ENCODE data around the gene ARHGEF3.

The ARHGEF3 gene

GRCh38 chr3:56810577-56811545, 9.1 kb upstream of the ARHGEF3 start:
- no peaks in the 10 kb centered on the region for H3K36me3 ChIP-seq (ENCODE audit: control insufficient read depth in 2 of 2, insufficient read depth in 2 of 2, low read length in 2 of 2)
- H3K4me3 ChIP-seq (ENCODE audit: low read length in 2 of 2), result no peak overlapping the region
- no peaks in the 10 kb centered on the region for H3K27me3 ChIP-seq (ENCODE audit: control insufficient read depth in 2 of 2, insufficient read depth in 2 of 2, low read length in 2 of 2)
- H3K9me3 ChIP-seq (ENCODE audit: control insufficient read depth in 2 of 2, low read length in 2 of 2), result no peaks in the 10 kb centered on the region
- no peaks in the 10 kb centered on the region for H3K4me1 ChIP-seq (ENCODE audit: control insufficient read depth in 2 of 2, insufficient read depth in 2 of 2, low read length in 2 of 2)
- no peak overlapping the region for H3K27ac ChIP-seq (ENCODE audit: low read depth in 2 of 2, low read length in 2 of 2)
- no peak overlapping the region for H3K9ac ChIP-seq (ENCODE audit: low read depth in 1 of 2, low read length in 2 of 2)

DNA sequence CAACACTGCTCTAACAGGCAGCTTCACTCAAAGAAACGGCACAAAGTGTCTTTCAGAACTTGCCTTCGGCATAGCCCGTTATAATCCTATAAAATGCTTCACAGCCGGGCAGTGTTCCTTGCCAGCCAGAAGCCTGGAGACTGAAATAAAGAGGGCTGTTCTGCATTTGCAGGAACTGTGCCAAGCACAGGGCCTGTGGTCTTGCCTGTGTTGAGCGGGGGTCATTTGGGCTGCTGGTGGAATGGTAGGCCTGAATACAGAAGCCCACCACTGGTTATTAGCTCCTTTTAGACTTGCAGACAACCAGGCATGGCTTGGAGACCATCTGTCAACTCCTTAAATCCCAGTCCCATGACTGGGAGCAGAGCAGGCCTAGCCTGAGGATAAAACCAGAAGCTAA, 4.7 kb upstream of the ARHGEF3 start:
- H3K9ac ChIP-seq (ENCODE audit: low read depth in 1 of 2, low read length in 2 of 2), result no peak overlapping the region
- no peak overlapping the region for H3K27ac ChIP-seq (ENCODE audit: low read depth in 2 of 2, low read length in 2 of 2)

DNA sequence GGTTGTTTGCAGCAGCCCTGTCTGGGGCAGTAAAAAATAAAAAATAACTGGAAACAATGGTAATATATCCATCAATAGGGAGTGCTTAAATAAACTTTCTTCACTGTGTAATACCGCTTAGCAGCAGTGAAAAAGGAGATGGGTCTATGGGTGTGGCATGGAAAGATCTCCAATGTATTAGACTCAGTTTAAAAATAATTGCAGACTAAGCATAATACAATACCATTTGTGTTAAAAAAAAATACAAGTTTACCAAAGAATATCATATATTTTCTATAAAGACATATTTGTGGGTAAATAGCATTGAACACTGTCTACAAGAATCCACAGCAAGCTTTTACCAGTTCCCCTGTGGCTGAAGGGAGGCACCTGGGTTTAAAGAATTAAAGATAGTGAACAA, 1.0 kb upstream of the ARHGEF3 start:
- no peak overlapping the region for H3K9ac ChIP-seq (ENCODE audit: low read depth in 1 of 2, low read length in 2 of 2)
- no peak overlapping the region for H3K27ac ChIP-seq (ENCODE audit: low read depth in 2 of 2, low read length in 2 of 2)
- H3K9me3 ChIP-seq (ENCODE audit: control insufficient read depth in 2 of 2, low read length in 2 of 2), result no peaks in the 10 kb centered on the region
- no peaks in the 10 kb centered on the region for H3K27me3 ChIP-seq (ENCODE audit: control insufficient read depth in 2 of 2, insufficient read depth in 2 of 2, low read length in 2 of 2)
- H3K4me1 ChIP-seq (ENCODE audit: control insufficient read depth in 2 of 2, insufficient read depth in 2 of 2, low read length in 2 of 2), result peaks cover 13 to 25% of the 10 kb centered on the region in 2 donors
- H3K4me3 ChIP-seq (ENCODE audit: low read length in 2 of 2), result no peak overlapping the region
- H3K36me3 ChIP-seq (ENCODE audit: control insufficient read depth in 2 of 2, insufficient read depth in 2 of 2, low read length in 2 of 2), result no peaks in the 10 kb centered on the region

More for the DNA sequence above, 4.7 kb upstream of the ARHGEF3 start:
- no peaks in the 10 kb centered on the region for H3K27me3 ChIP-seq (ENCODE audit: control insufficient read depth in 2 of 2, insufficient read depth in 2 of 2, low read length in 2 of 2)
- H3K4me1 ChIP-seq (ENCODE audit: control insufficient read depth in 2 of 2, insufficient read depth in 2 of 2, low read length in 2 of 2), result peaks cover 4 to 8% of the 10 kb centered on the region in 2 donors
- H3K36me3 ChIP-seq (ENCODE audit: control insufficient read depth in 2 of 2, insufficient read depth in 2 of 2, low read length in 2 of 2), result no peaks in the 10 kb centered on the region
- no peaks in the 10 kb centered on the region for H3K9me3 ChIP-seq (ENCODE audit: control insufficient read depth in 2 of 2, low read length in 2 of 2)
- H3K4me3 ChIP-seq (ENCODE audit: low read length in 2 of 2), result no peak overlapping the region

- Histone ChIP-seq H3K27ac (ENCODE audit: low read depth in 2 of 2, low read length in 2 of 2) (no peak overlapping the region), H3K4me3 (ENCODE audit: low read length in 2 of 2) (peak overlapping the region; percentile 94 to 98)
Observed at GRCh38 chr3:56802378-56802745, 613 bp upstream of the ARHGEF3 start.

DNA sequence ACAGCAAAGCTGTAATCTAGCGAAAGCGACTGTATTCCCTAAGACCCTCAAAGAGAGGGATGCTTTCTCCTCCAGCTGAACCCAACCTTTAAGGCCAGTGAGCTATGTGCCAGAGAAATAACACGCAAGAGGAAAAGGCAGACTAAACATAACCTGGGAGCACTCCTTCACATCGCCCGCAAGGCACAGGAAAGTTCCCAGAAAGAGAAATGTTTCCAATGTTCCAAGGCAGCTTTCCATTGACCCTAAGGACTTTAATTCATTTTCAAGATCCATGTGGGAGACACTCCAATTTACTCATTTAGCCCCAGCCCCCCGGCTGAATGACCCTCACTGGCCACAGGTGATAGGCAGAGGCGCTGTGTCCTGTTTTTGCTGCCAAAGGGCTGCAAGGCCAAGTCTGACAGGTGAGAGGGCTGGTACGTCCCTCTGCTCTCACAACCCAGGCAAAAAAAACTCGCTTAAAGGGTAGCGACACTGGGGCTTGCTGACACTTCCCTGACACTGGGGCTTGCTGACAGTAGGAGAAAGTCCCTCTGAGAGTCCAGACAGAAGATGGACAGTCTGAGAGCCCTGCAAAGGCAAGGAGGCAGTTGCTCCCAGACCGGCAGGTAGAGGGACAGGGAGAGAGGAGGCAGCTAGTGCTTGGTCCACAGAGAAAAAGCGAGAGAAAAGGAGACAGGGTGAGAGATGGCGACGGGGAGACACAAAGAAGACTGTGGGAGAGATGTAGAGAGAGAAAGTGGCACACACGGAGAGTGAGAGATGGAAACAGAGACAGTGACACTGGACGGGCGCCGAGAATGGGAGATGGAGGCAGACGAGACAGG, 702 bp downstream of the ARHGEF3 start:
- Histone ChIP-seq H3K9me3 (ENCODE audit: control insufficient read depth in 2 of 2, low read length in 2 of 2) (no peaks in the 10 kb centered on the region), H3K4me3 (ENCODE audit: low read length in 2 of 2) (peak overlapping the region; percentile 94 to 98), H3K36me3 (ENCODE audit: control insufficient read depth in 2 of 2, insufficient read depth in 2 of 2, low read length in 2 of 2) (no peaks in the 10 kb centered on the region), H3K9ac (ENCODE audit: low read depth in 1 of 2, low read length in 2 of 2) (peak overlapping the region; percentile 57 to 82), H3K27ac (ENCODE audit: low read depth in 2 of 2, low read length in 2 of 2) (peak overlapping the region; percentile 52 to 77), H3K27me3 (ENCODE audit: control insufficient read depth in 2 of 2, insufficient read depth in 2 of 2, low read length in 2 of 2) (no peaks in the 10 kb centered on the region), H3K4me1 (ENCODE audit: control insufficient read depth in 2 of 2, insufficient read depth in 2 of 2, low read length in 2 of 2) (peaks cover 13 to 31% of the 10 kb centered on the region in 2 donors)

More at GRCh38 chr3:56802378-56802745, 613 bp upstream of the ARHGEF3 start:
- Histone ChIP-seq H3K27me3 (ENCODE audit: control insufficient read depth in 2 of 2, insufficient read depth in 2 of 2, low read length in 2 of 2) (no peaks in the 10 kb centered on the region), H3K4me1 (ENCODE audit: control insufficient read depth in 2 of 2, insufficient read depth in 2 of 2, low read length in 2 of 2) (peaks cover 13 to 25% of the 10 kb centered on the region in 2 donors), H3K9me3 (ENCODE audit: control insufficient read depth in 2 of 2, low read length in 2 of 2) (no peaks in the 10 kb centered on the region), H3K36me3 (ENCODE audit: control insufficient read depth in 2 of 2, insufficient read depth in 2 of 2, low read length in 2 of 2) (no peaks in the 10 kb centered on the region), H3K9ac (ENCODE audit: low read depth in 1 of 2, low read length in 2 of 2) (peak overlapping the region in 1 of 2 donors; percentile 64)

DNA sequence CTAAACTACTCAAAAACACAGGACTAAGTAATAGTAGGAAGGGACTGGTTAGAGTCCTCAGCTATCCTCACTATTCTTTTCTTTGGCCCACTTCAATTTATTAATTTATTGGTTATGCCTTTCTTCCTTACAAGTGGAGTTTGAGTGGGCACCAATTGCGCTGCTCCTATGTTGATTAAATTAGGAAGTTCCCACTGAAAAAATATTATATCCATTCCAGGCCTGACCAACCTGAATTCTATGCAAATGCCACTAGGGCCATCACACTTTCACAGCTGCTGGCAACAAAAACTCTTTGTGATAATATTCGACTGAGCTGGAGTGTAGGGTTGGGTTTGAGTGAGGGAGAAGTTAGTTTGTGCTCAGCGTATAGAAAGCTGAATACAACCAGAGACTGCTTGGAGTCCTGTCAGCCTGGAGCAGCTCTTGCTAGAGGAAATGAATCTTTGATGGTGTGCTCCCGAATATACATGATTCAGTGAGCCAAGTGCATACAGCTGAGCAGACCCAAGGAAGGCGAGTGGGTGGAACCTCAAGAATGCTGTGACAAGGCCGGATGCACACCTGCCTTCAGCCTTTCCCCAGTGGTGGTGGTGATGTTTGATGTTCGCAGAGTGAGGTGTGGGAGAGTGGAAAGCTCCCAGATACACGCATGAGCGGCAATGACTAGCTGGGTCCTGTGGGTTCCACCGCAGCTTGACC, 1.5 kb downstream of the ARHGEF3 start:
- peaks cover 18 to 36% of the 10 kb centered on the region in 2 donors for H3K4me1 ChIP-seq (ENCODE audit: control insufficient read depth in 2 of 2, insufficient read depth in 2 of 2, low read length in 2 of 2)
- no peaks in the 10 kb centered on the region for H3K36me3 ChIP-seq (ENCODE audit: control insufficient read depth in 2 of 2, insufficient read depth in 2 of 2, low read length in 2 of 2)
- H3K4me3 ChIP-seq (ENCODE audit: low read length in 2 of 2), result peak overlapping the region; percentile 94 to 98
- H3K27me3 ChIP-seq (ENCODE audit: control insufficient read depth in 2 of 2, insufficient read depth in 2 of 2, low read length in 2 of 2), result no peaks in the 10 kb centered on the region
- no peaks in the 10 kb centered on the region for H3K9me3 ChIP-seq (ENCODE audit: control insufficient read depth in 2 of 2, low read length in 2 of 2)
- H3K9ac ChIP-seq (ENCODE audit: low read depth in 1 of 2, low read length in 2 of 2), result peak overlapping the region in 1 of 2 donors; percentile 82
- H3K27ac ChIP-seq (ENCODE audit: low read depth in 2 of 2, low read length in 2 of 2), result peak overlapping the region; percentile 52 to 77

GRCh38 chr3:56799251-56799882, 2.4 kb downstream of the ARHGEF3 start:
- H3K9me3 ChIP-seq (ENCODE audit: control insufficient read depth in 2 of 2, low read length in 2 of 2), result no peaks in the 10 kb centered on the region
- H3K27ac ChIP-seq (ENCODE audit: low read depth in 2 of 2, low read length in 2 of 2), result peak overlapping the region in 1 of 2 donors; percentile 46
- H3K9ac ChIP-seq (ENCODE audit: low read depth in 1 of 2, low read length in 2 of 2), result peak overlapping the region; percentile 15 to 70
- H3K36me3 ChIP-seq (ENCODE audit: control insufficient read depth in 2 of 2, insufficient read depth in 2 of 2, low read length in 2 of 2), result no peaks in the 10 kb centered on the region
- no peaks in the 10 kb centered on the region for H3K27me3 ChIP-seq (ENCODE audit: control insufficient read depth in 2 of 2, insufficient read depth in 2 of 2, low read length in 2 of 2)
- peak overlapping the region; percentile 26 to 94 for H3K4me3 ChIP-seq (ENCODE audit: low read length in 2 of 2)
- H3K4me1 ChIP-seq (ENCODE audit: control insufficient read depth in 2 of 2, insufficient read depth in 2 of 2, low read length in 2 of 2), result peaks cover 21 to 40% of the 10 kb centered on the region in 2 donors

DNA sequence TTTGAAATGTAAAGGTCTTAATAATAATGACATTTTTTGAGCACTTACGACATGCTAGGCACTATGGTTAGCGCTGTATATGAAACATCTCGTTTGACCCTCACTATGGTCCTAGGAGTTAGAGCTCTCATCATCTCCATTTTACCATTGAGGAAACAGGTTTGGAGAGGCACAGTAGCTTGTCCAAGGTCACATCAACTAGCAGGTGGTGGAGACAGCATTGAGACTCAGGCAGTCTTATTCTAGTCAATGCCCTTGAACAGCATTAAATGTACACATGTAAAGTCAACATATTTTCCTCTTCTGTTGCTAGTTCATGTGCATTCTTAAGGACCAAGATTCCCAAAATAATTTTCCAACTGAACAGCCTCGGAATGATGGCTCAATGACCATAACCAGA, 4.8 kb downstream of the ARHGEF3 start:
- H3K36me3 ChIP-seq (ENCODE audit: control insufficient read depth in 2 of 2, insufficient read depth in 2 of 2, low read length in 2 of 2), result no peaks in the 10 kb centered on the region
- H3K4me1 ChIP-seq (ENCODE audit: control insufficient read depth in 2 of 2, insufficient read depth in 2 of 2, low read length in 2 of 2), result peaks cover 18 to 35% of the 10 kb centered on the region in 2 donors
- no peaks in the 10 kb centered on the region for H3K9me3 ChIP-seq (ENCODE audit: control insufficient read depth in 2 of 2, low read length in 2 of 2)
- H3K27ac ChIP-seq (ENCODE audit: low read depth in 2 of 2, low read length in 2 of 2), result no peak overlapping the region
- no peak overlapping the region for H3K4me3 ChIP-seq (ENCODE audit: low read length in 2 of 2)
- H3K9ac ChIP-seq (ENCODE audit: low read depth in 1 of 2, low read length in 2 of 2), result no peak overlapping the region
- H3K27me3 ChIP-seq (ENCODE audit: control insufficient read depth in 2 of 2, insufficient read depth in 2 of 2, low read length in 2 of 2), result no peaks in the 10 kb centered on the region

DNA sequence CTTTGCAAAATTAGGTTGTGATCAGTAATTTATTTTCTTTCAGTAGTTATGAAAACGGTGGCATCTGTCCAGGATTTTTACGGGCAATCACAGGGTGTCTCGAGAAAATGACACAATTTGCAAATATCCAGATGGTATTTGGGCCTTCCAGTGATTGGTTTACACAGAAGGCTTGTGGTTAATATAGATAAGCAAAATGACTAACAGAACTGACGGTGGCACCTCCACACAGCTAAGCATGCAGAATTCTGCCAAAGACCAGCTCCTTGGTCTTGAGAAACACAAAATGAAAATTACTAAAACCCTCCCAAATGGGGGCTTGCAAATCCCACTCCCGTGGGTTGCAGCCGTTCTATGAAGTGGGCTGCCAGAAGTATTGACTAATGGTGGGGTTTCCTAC, 5.5 kb downstream of the ARHGEF3 start:
- H3K36me3 ChIP-seq (ENCODE audit: control insufficient read depth in 2 of 2, insufficient read depth in 2 of 2, low read length in 2 of 2), result no peaks in the 10 kb centered on the region
- peaks cover 15 to 30% of the 10 kb centered on the region in 2 donors for H3K4me1 ChIP-seq (ENCODE audit: control insufficient read depth in 2 of 2, insufficient read depth in 2 of 2, low read length in 2 of 2)
- no peaks in the 10 kb centered on the region for H3K9me3 ChIP-seq (ENCODE audit: control insufficient read depth in 2 of 2, low read length in 2 of 2)
- H3K9ac ChIP-seq (ENCODE audit: low read depth in 1 of 2, low read length in 2 of 2), result no peak overlapping the region
- no peak overlapping the region for H3K4me3 ChIP-seq (ENCODE audit: low read length in 2 of 2)
- no peaks in the 10 kb centered on the region for H3K27me3 ChIP-seq (ENCODE audit: control insufficient read depth in 2 of 2, insufficient read depth in 2 of 2, low read length in 2 of 2)
- no peak overlapping the region for H3K27ac ChIP-seq (ENCODE audit: low read depth in 2 of 2, low read length in 2 of 2)

Data from mucosa of rectum (tissue), 2 donors.